Thymus (tissue), 14 donors: ENCODE data around the gene AQP6. TPM values are rescaled to one million over a fixed set of nuclear protein-coding genes. Genes with fewer than 3 reads are reported as not detected.

Source experiments
- DNase-seq, 9 donors: peaks; one replicate each; pipeline ENCODE4 v3.0.0-alpha.2; 2013; ENCODE audit warnings: low spot score in 9 of 9, low read depth in 6 of 9, missing footprints in 1 of 9
- H3K27ac ChIP-seq, 2 donors: one replicate each; pipeline ENCODE4 v1.5.1; 2013; ENCODE audit warnings: control low read depth in 1 of 2, low read depth in 1 of 2, low read length in 1 of 2, mild to moderate bottlenecking in 1 of 2, moderate library complexity in 1 of 2
- H3K27me3 ChIP-seq, 2 donors: one replicate each; pipeline ENCODE4 v1.5.1; 2013; ENCODE audit warnings: low read length in 1 of 2; ENCODE audit not compliant: control insufficient read depth in 2 of 2, insufficient read depth in 1 of 2
- H3K36me3 ChIP-seq, 2 donors: one replicate each; pipeline ENCODE4 v1.5.1; 2013; ENCODE audit warnings: low read length in 1 of 2, mild to moderate bottlenecking in 1 of 2, moderate library complexity in 1 of 2; ENCODE audit not compliant: control insufficient read depth in 2 of 2, insufficient read depth in 2 of 2
- H3K4me1 ChIP-seq, 2 donors: one replicate each; pipeline ENCODE4 v1.5.1; 2013; ENCODE audit warnings: low read length in 2 of 2; ENCODE audit not compliant: control insufficient read depth in 2 of 2, insufficient read depth in 2 of 2
- H3K4me3 ChIP-seq, 2 donors: one replicate each; pipeline ENCODE4 v1.5.1; 2013; ENCODE audit warnings: low read length in 2 of 2, control low read depth in 1 of 2, mild to moderate bottlenecking in 1 of 2
- H3K9me3 ChIP-seq, 2 donors: one replicate each; pipeline ENCODE4 v1.5.1; 2013; ENCODE audit warnings: low read length in 1 of 2, mild to moderate bottlenecking in 1 of 2; ENCODE audit not compliant: control insufficient read depth in 2 of 2, insufficient read depth in 1 of 2
- WGBS: extraction: QIAGEN DNeasy Blood & Tissue Kit; methylation state at CpG from one replicate; pipeline ENCODE4 v1.1.7; 2013; 5-methylcytosine and 5-hydroxymethylcytosine counted together
- long read RNA-seq, 10 donors: transcript quantifications; one replicate each; lab custom pipeline, GENCODE V29; 2026
- polyA plus RNA-seq: library from polyadenylated mRNA; stranded (reverse); fragments of 200-250 nt; gene quantifications from one replicate; pipeline ENCODE4 v1.2.3, GENCODE V29; 2013
- total RNA-seq: library from RNA; stranded (reverse); fragments of 120-200 nt; gene quantifications from one replicate; pipeline ENCODE4 v1.2.4, GENCODE V29; 2013
- donor health status: healthy.

Gene AQP6, protein sequence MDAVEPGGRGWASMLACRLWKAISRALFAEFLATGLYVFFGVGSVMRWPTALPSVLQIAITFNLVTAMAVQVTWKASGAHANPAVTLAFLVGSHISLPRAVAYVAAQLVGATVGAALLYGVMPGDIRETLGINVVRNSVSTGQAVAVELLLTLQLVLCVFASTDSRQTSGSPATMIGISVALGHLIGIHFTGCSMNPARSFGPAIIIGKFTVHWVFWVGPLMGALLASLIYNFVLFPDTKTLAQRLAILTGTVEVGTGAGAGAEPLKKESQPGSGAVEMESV
- total RNA-seq, result not detected
- under 0.01 TPM for polyA plus RNA-seq
- long read RNA-seq, donor 1, result 0 reads
- long read RNA-seq, donor 2, result 0 reads
- long read RNA-seq, donor 3, result 0 reads
- long read RNA-seq, donor 4, result 0 reads
- long read RNA-seq, donor 5, partial matches to known transcripts, result 0 of 2 reads
- long read RNA-seq, donor 5, other reads (novel, unspliced or antisense), result 0 of 2 reads
- long read RNA-seq, donor 6, result 0 reads
- long read RNA-seq, donor 7, result 0 reads
- long read RNA-seq, donor 8, result 0 reads
- long read RNA-seq, donor 9, result 0 reads
- long read RNA-seq, donor 10, result 0 reads

DNA sequence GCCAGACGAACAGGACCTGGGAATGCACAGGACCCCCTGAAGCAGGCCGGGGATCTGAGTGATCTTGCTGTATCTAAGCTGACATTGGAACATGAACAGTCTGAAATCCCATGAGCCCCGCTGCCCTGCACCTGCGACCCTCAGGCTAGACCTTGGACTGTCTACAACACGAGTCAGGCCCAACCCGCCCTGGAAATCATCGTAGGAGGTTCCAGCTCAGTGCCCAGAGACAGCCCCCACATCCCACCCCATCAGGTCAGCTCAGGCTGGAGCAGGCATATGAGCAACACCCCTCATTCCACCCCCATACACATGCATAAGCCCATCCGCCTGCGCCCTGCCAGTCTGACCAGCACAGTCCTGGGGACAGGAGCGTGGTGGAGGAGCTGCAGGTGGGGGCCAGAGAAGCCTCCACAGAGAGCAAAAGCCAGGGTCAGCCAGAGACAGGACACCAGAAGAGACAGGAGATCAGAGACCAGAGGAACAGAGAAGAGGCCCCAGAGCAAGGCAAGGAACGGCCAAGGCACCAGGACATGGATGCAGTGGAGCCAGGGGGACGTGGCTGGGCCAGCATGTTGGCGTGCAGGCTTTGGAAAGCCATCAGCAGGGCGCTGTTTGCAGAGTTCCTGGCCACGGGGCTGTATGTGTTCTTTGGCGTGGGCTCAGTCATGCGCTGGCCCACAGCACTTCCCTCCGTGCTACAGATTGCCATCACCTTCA is at the start of gene AQP6:
Gene AQP6, plus strand, starts transcription at position 307 of the 720 bp plus-strand sequence. Its CDS starts 227 bp downstream, at position 534.
- WGBS, result 96% methylated on average over 18 of the region's 18 CpGs
- H3K4me3 ChIP-seq, result no peak within 1 kb of the TSS
- H3K36me3 ChIP-seq, result no peaks in the 10 kb centered on the region
- H3K27me3 ChIP-seq, result peaks cover 0 to 45% of the 10 kb centered on the region in 2 donors
- no peak within 1 kb of the TSS for H3K27ac ChIP-seq
- DNase-seq, result no peak
- peaks cover 0 to 2% of the 10 kb centered on the region in 2 donors for H3K4me1 ChIP-seq
- no peaks in the 10 kb centered on the region for H3K9me3 ChIP-seq

DNA sequence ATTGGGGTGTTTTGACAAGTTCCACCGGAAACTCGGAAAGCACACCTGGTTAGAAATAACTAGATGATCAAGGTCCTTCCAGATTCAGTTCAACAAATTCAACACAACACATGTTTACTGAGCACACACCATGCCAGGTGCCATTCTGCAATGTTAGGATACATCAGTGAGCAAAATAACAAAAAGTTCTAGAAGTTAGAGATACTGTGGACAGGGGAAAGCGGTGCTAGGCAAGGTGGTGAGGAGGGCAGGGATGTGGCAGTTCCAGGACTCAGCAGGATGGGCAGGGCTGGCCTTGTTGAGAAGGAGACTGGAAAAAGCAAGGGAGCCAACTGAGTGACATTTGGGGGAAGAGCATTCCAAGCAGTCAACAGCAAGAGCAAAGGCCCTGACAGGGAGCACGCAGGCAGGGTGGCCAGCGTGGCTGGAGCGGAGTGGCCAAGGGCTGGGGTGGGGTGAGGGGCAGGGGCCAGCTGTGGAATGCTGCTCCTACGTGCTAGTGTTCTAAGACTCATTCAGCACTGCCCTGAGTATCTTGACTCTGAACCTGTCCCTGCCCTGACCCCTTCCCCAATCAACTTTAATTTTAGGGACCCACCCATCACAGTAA is 49.6 kb upstream of the AQP6 start:
- Histone ChIP-seq H3K9me3 (no peaks in the 10 kb centered on the region), H3K4me3 (no peak overlapping the region), H3K27ac (no peak overlapping the region), H3K27me3 (peaks cover 0 to 9% of the 10 kb centered on the region in 2 donors), H3K36me3 (no peaks in the 10 kb centered on the region), H3K4me1 (no peaks in the 10 kb centered on the region)
- DNase-seq, result no peak
- 96% methylated on average over 7 of the region's 7 CpGs for WGBS

DNA sequence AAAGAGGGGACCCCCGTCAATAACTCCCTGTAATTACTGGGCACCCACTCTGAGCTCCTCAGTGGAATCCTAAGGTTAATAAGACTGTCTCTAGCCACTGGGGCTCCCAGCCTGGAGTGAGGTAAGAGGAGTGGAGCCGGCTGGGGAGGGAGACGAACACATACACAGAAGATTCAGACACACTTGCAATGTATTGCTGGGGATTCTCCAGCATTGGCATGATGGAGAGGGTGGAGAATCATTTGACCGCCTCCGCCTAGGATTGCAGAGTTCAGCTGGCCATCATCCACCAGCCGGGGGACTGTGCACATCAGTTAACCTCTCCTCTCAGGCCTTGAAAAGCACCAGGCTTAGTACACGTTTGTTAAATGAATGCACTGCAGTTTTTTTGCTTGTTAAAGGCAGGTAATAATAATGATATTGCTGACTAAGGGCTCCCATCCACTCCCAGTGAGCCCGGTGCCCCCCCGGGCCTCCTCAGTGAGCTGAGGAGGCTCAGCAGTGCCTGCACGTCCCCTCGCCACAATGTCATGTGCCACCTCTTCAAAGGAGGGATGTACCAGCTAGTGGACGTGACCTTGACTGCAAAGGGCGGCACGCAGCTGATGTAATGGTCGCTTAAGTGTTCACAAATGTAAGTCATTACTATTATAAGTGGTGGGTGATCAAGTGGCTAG is 48.7 kb upstream of the AQP6 start:
- WGBS, result 97% methylated on average over 15 of the region's 15 CpGs
- H3K27me3 ChIP-seq, result peaks cover 0 to 12% of the 10 kb centered on the region in 2 donors
- no peak for DNase-seq
- H3K36me3 ChIP-seq, result no peaks in the 10 kb centered on the region
- no peaks in the 10 kb centered on the region for H3K4me1 ChIP-seq
- H3K4me3 ChIP-seq, result no peak overlapping the region
- H3K27ac ChIP-seq, result no peak overlapping the region
- H3K9me3 ChIP-seq, result no peaks in the 10 kb centered on the region

DNA sequence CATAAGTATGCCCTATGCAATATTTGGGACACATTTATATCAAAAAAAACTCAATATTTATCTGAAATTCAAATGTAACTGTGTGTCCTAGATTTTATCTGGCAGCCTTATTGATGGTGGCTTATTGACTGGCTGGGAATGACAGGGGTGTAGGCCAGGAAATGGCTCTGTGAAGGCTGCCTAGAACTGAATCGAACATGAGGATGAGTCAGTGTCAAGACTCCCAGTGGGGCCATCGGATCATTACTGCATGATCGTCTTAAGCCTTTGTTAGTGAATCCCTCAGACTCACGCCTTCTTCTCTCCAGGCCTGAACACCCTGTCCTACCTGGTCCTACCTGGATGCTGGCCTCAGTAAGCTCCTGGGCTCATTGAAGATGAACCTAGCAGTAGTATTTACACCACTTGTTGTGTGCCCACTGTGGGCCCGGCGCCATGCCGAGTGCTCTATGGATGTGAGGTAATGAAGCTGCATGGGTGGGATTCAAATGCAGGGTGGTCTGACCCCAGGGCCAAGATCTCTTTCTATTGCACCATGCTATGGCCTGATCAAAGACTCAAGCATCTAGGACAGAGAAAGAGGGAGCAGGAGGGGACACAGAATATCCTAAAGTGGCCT is 48.0 kb upstream of the AQP6 start:
- no peaks in the 10 kb centered on the region for H3K9me3 ChIP-seq
- H3K4me3 ChIP-seq, result no peak overlapping the region
- H3K27ac ChIP-seq, result no peak overlapping the region
- no peak for DNase-seq
- 96% methylated on average over 7 of the region's 7 CpGs for WGBS
- H3K4me1 ChIP-seq, result no peaks in the 10 kb centered on the region
- peaks cover 0 to 17% of the 10 kb centered on the region in 2 donors for H3K27me3 ChIP-seq
- no peaks in the 10 kb centered on the region for H3K36me3 ChIP-seq

DNA sequence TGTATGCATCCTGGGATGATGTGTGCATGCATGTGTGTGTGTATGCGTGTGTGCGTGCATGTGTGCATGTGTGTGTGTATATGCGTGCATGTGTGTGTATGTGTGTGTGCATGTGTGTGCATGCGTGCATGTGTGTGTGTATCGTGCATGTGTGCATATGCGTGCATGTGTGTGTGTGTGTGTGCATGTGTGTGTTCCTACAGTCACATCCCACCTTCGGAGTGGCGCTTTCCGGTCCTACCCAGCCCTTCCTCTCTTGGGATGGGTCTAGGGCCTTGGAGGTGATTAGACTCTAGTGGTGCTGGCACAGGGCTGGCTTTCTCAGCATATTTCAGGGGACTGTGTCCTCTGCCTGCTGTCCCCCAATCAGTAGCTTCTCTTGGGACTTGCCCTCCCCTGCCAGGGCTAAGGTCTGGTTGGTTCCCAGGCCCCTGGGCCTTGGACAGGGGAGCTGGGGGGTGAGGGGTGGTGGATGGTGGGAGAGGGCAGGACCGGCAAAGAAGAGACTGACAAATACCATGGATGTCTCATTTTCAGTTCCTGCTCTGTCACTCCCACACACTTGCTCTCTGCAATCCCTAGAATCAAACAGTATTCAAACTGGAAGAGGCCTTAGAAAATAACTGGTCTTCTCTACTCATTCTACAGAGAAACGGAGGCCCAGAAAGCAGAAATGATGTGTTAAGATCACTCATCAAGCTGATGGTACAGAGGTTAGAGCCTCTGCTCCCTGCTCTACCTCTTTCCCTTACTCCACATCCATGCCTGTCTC is 47.1 kb upstream of the AQP6 start:
- WGBS, result 90% methylated on average over 11 of the region's 11 CpGs
- DNase-seq, result no peak
- peaks cover 0 to 16% of the 10 kb centered on the region in 2 donors for H3K27me3 ChIP-seq
- no peak overlapping the region for H3K4me3 ChIP-seq
- no peaks in the 10 kb centered on the region for H3K36me3 ChIP-seq
- H3K4me1 ChIP-seq, result no peaks in the 10 kb centered on the region
- H3K9me3 ChIP-seq, result no peaks in the 10 kb centered on the region
- no peak overlapping the region for H3K27ac ChIP-seq

DNA sequence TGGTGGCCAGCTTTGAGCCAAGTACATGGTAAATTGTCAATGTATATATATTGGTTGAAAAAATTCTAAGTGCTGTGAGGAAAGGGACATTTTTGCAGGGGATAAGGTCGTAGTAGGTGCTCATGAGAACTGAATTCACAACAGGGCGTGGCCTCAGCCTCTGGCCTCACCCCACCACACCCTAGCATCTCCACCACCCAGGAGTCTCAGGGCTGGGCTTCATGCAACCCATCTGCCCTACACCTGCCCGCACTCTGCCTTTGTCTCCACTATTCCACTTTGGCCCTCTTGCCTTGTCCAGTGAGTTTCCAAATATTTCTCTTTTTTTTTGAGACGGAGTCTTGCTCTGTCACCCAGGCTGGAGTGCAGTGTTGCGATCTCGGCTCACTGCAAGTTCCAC is 44.3 kb upstream of the AQP6 start:
- Histone ChIP-seq H3K27ac (no peak overlapping the region), H3K9me3 (no peaks in the 10 kb centered on the region), H3K27me3 (peaks cover 0 to 16% of the 10 kb centered on the region in 2 donors), H3K4me1 (no peaks in the 10 kb centered on the region), H3K36me3 (no peaks in the 10 kb centered on the region), H3K4me3 (no peak overlapping the region)
- 98% methylated on average over 6 of the region's 6 CpGs for WGBS
- no peak for DNase-seq

DNA sequence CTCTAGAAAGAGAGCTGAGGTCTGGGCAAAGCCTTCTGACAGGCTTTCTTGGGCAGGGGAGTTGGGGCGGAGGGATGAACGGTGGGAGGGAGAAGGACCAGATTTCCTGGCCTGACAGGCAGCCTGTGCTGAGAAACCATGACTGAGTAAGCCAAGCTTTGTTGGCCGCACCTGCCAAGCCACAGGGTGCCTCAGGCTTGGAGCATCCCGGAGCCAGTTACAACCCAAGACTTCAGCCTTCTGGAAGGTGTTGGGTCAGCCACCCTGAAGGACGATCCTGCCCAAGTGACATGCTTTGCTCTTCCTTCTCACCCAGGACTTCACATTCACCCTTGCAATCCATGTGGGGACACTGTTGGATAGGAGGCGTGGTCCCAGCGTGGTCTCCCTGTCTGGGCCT is 43.2 kb upstream of the AQP6 start:
- H3K4me1 ChIP-seq, result no peaks in the 10 kb centered on the region
- H3K36me3 ChIP-seq, result no peaks in the 10 kb centered on the region
- no peak overlapping the region for H3K27ac ChIP-seq
- peaks cover 0 to 16% of the 10 kb centered on the region in 2 donors for H3K27me3 ChIP-seq
- H3K4me3 ChIP-seq, result no peak overlapping the region
- no peak for DNase-seq
- 92% methylated on average over 7 of the region's 7 CpGs for WGBS
- no peaks in the 10 kb centered on the region for H3K9me3 ChIP-seq
